IMR-90 (cell line): Measurements from ENCODE around the gene SLC37A3. TPM values are rescaled to one million over a fixed set of nuclear protein-coding genes. Genes with fewer than 3 reads are reported as not detected.

Source experiments
- ATAC-seq: fragments of 200-7000 bp; cut with Tn5 transposase; 2 replicates; pipeline ENCODE4 v1.9.1; 2020; ENCODE audit warnings: low read depth, mild to moderate bottlenecking, moderate library complexity
- BruUV-seq: library from RNA; stranded (reverse); fragments of 400-500 nt; replicated peaks from 2 replicates; lab custom pipeline; 2021; lab: Mats Ljungman, UMichigan
- CTCF ChIA-PET: fragments of 300-600 bp; formaldehyde crosslinking; extraction: SDS; loops from one replicate; lab custom pipeline; 2021; ENCODE audit warnings: antibody characterized with exemption; lab: Yijun Ruan, JAX
- POLR2A ChIA-PET: fragments of 300-600 bp; sonication (Branson Sonifier 250); formaldehyde crosslinking; loops from one replicate; lab custom pipeline; 2022; ENCODE audit warnings: antibody characterized with exemption; ENCODE audit not compliant: unreplicated experiment; lab: Charles Lee
- DNase-seq: peaks from one replicate; pipeline ENCODE4 v3.0.0; 2013
- H2AFZ ChIP-seq: replicated peaks from 2 replicates; pipeline ENCODE3; 2013; ENCODE audit warnings: low read length, mild to moderate bottlenecking; ENCODE audit not compliant: poor library complexity
- H2AK5ac ChIP-seq: 2 replicates; pipeline ENCODE4 v1.6.1; 2013; ENCODE audit warnings: low read depth, low read length, inconsistent platforms
- H2AK9ac ChIP-seq: replicated peaks from 2 replicates; pipeline ENCODE3; 2013; ENCODE audit warnings: mild to moderate bottlenecking, low read depth, low read length, moderate library complexity; ENCODE audit not compliant: poor library complexity
- H2BK120ac ChIP-seq: 2 replicates; pipeline ENCODE4 v1.6.1; 2013; ENCODE audit warnings: low read depth, low read length, inconsistent platforms
- H2BK15ac ChIP-seq: 3 replicates; pipeline ENCODE4 v1.6.1; 2013; ENCODE audit warnings: low read depth, low read length, inconsistent platforms
- H2BK20ac ChIP-seq: 2 replicates; pipeline ENCODE4 v1.6.1; 2013; ENCODE audit warnings: low read depth, mild to moderate bottlenecking, inconsistent platforms, low read length, moderate library complexity
- H2BK5ac ChIP-seq: 2 replicates; pipeline ENCODE4 v1.6.1; 2013; ENCODE audit warnings: mild to moderate bottlenecking, low read depth, low read length, inconsistent platforms; ENCODE audit not compliant: poor library complexity, severe bottlenecking
- H3K14ac ChIP-seq: replicated peaks from 2 replicates; pipeline ENCODE4 v1.6.1; 2013; ENCODE audit warnings: low read depth, low read length, inconsistent platforms
- H3K18ac ChIP-seq: 2 replicates; pipeline ENCODE4 v1.6.1; 2013; ENCODE audit warnings: low read depth, low read length, control low read depth
- H3K23ac ChIP-seq: 2 replicates; pipeline ENCODE4 v1.6.1; 2013; ENCODE audit warnings: low read depth, low read length, inconsistent platforms
- H3K27ac ChIP-seq: 2 replicates; pipeline ENCODE4 v1.5.1; 2013; ENCODE audit warnings: mild to moderate bottlenecking, control low read depth, low read length; ENCODE audit not compliant: insufficient read depth
- H3K27me3 ChIP-seq: 2 replicates; pipeline ENCODE4 v1.6.1; 2013; ENCODE audit warnings: low read length; ENCODE audit not compliant: control insufficient read depth, insufficient read depth
- H3K36me3 ChIP-seq: 2 replicates; pipeline ENCODE4 v1.6.1; 2013; ENCODE audit warnings: low read length, mixed read lengths; ENCODE audit not compliant: control insufficient read depth, insufficient read depth
- H3K4ac ChIP-seq: 2 replicates; pipeline ENCODE4 v1.6.1; 2013; ENCODE audit warnings: low read depth, low read length, inconsistent platforms
- H3K4me1 ChIP-seq: 2 replicates; pipeline ENCODE4 v1.6.1; 2013; ENCODE audit warnings: low read length, mixed read lengths; ENCODE audit not compliant: control insufficient read depth, insufficient read depth
- H3K4me2 ChIP-seq: 2 replicates; pipeline ENCODE4 v1.6.1; 2013; ENCODE audit warnings: low read depth, mild to moderate bottlenecking, control low read depth, low read length, moderate library complexity
- H3K4me3 ChIP-seq: 2 replicates; pipeline ENCODE4 v1.5.1; 2013; ENCODE audit warnings: low read depth, mild to moderate bottlenecking, control low read depth, low read length, moderate library complexity; ENCODE audit not compliant: insufficient read depth
- H3K56ac ChIP-seq: 2 replicates; pipeline ENCODE4 v1.6.1; 2013; ENCODE audit warnings: low read length, inconsistent platforms; ENCODE audit not compliant: insufficient read depth; ENCODE audit errors: extremely low read depth
- H3K79me1 ChIP-seq, 2 experiments: 2 replicates each; pipeline ENCODE4 v1.6.1; 2013; ENCODE audit warnings: low read length in 2 of 2, inconsistent platforms in 1 of 2, low read depth in 1 of 2
- H3K9ac ChIP-seq: 2 replicates; pipeline ENCODE4 v1.6.1; 2013; ENCODE audit warnings: low read depth, low read length, control low read depth
- H3K9me1 ChIP-seq: 2 replicates; pipeline ENCODE4 v1.6.1; 2013; ENCODE audit warnings: low read length, inconsistent platforms; ENCODE audit not compliant: insufficient read depth
- H3K9me3 ChIP-seq: 2 replicates; pipeline ENCODE4 v1.6.1; 2013; ENCODE audit warnings: low read length; ENCODE audit not compliant: control insufficient read depth, insufficient read depth
- H4K20me1 ChIP-seq: 2 replicates; pipeline ENCODE4 v1.6.1; 2013; ENCODE audit warnings: low read length, inconsistent platforms; ENCODE audit not compliant: insufficient read depth
- H4K5ac ChIP-seq: 2 replicates; pipeline ENCODE4 v1.6.1; 2013; ENCODE audit warnings: mild to moderate bottlenecking, low read depth, low read length, control low read depth
- H4K8ac ChIP-seq, 2 experiments: 2 replicates each; pipeline ENCODE4 v1.6.1; 2013; ENCODE audit warnings: low read depth in 2 of 2, low read length in 2 of 2, control low read depth in 1 of 2, inconsistent platforms in 1 of 2
- H4K91ac ChIP-seq: 2 replicates; pipeline ENCODE4 v1.6.1; 2013; ENCODE audit warnings: low read depth, low read length, inconsistent platforms; ENCODE audit not compliant: insufficient read depth
- BHLHE40 ChIP-seq: fragments of 150-350 bp; IDR thresholded peaks from 2 replicates; pipeline ENCODE4 v1.6.1; 2016; ENCODE audit warnings: mild to moderate bottlenecking, low read depth, low read length
- CEBPB ChIP-seq: IDR thresholded peaks from 2 replicates; pipeline ENCODE4 v1.6.1; 2012; ENCODE audit warnings: low read depth, low read length, improper control_type of control experiment
- CTCF ChIP-seq: conservative IDR thresholded peaks from 2 replicates; pipeline ENCODE4 v1.5.1; 2012; ENCODE audit warnings: mild to moderate bottlenecking, low read depth, low read length, improper control_type of control experiment
- ELK1 ChIP-seq: fragments of 150-350 bp; IDR thresholded peaks from 2 replicates; pipeline ENCODE4 v1.6.1; 2016; ENCODE audit warnings: low read depth, mild to moderate bottlenecking, low read length, moderate library complexity, borderline replicate concordance
- FOS ChIP-seq: fragments of 150-350 bp; IDR thresholded peaks from 2 replicates; pipeline ENCODE4 v1.6.1; 2016; ENCODE audit warnings: low read depth, low read length
- MAFK ChIP-seq: IDR thresholded peaks from 2 replicates; pipeline ENCODE4 v1.6.1; 2012; ENCODE audit warnings: low read depth, low read length, improper control_type of control experiment
- MAZ ChIP-seq: IDR thresholded peaks from 2 replicates; pipeline ENCODE4 v1.6.1; 2012; ENCODE audit warnings: low read depth, mild to moderate bottlenecking, low read length, improper control_type of control experiment, moderate library complexity, borderline replicate concordance
- RCOR1 ChIP-seq: IDR thresholded peaks from 2 replicates; pipeline ENCODE4 v1.6.1; 2012; ENCODE audit warnings: mild to moderate bottlenecking, low read length, improper control_type of control experiment; ENCODE audit not compliant: insufficient replicate concordance
- RFX5 ChIP-seq: IDR thresholded peaks from 2 replicates; pipeline ENCODE4 v1.8.0; 2012; ENCODE audit warnings: low read depth, mild to moderate bottlenecking, low read length, moderate library complexity
- SMC3 ChIP-seq: fragments of 150-350 bp; IDR thresholded peaks from 2 replicates; pipeline ENCODE4 v1.6.1; 2016; ENCODE audit warnings: low read depth, mild to moderate bottlenecking, antibody characterized with exemption, low read length, moderate library complexity
- USF2 ChIP-seq: fragments of 150-350 bp; IDR thresholded peaks from 2 replicates; pipeline ENCODE4 v1.6.1; 2017; ENCODE audit warnings: mild to moderate bottlenecking, antibody characterized with exemption, low read length, low read depth
- WGBS, 2 experiments: methylation state at CpG; one replicate each; pipeline versions ENCODE4 v1.1.5 to v1.1.7; 2013; ENCODE audit warnings: missing lambda C conversion rate in 2 of 2; ENCODE audit not compliant: insufficient read length in 1 of 2; ENCODE audit errors: extremely low coverage in 2 of 2; 5-methylcytosine and 5-hydroxymethylcytosine counted together
- dilution Hi-C: fragments of 300-500 bp; cut with HindIII; formaldehyde crosslinking; loops from one replicate; pipeline ENCODE4 v1.14.3; 2018; ENCODE audit warnings: low sequenced_read_pairs; ENCODE audit not compliant: unreplicated experiment
- in situ Hi-C: fragments of 300-500 bp; cut with MboI; formaldehyde crosslinking; loops from 3 replicates; pipeline ENCODE4 v1.14.3; 2019; ENCODE audit warnings: low sequenced_read_pairs, inconsistent platforms, mixed read lengths
- intact Hi-C: fragments of 100-400 bp; cut with micrococcal nuclease; formaldehyde crosslinking; loops from 2 replicates; pipeline ENCODE4 v1.10.0; 2022
- polyA plus RNA-seq, 3 experiments: library from polyadenylated mRNA; depleted of rRNA; stranded (reverse); fragments of >200 nt; gene quantifications; 2 replicates each; pipeline ENCODE4 v1.2.3, GENCODE V29; 2012; ENCODE audit warnings: low replicate concordance in 1 of 3
- total RNA-seq: library from RNA; depleted of rRNA; stranded (reverse); fragments of >200 nt; gene quantifications from 2 replicates; pipeline ENCODE4 v1.2.3, GENCODE V29; 2012

Gene SLC37A3
- total and polyA plus RNA-seq, 2 of the 4 experiments (the other 2 are of a cell fraction), result 43.2 to 45.3 TPM

GRCh38 chr7:140391634-140392033 is 6.7 kb downstream of the SLC37A3 start:
- H3K9ac ChIP-seq, result no peak overlapping the region
- no peak overlapping the region for H3K4me2 ChIP-seq
- DNase-seq, result no peak
- no peak overlapping the region for H3K18ac ChIP-seq
- no peak overlapping the region for H4K91ac ChIP-seq
- no peak overlapping the region for H2BK20ac ChIP-seq
- H4K20me1 ChIP-seq, result peaks cover 78% of the 10 kb centered on the region
- H2BK15ac ChIP-seq, result no peak overlapping the region
- H3K27ac ChIP-seq, result no peak overlapping the region
- H3K9me1 ChIP-seq, result peaks cover 4% of the 10 kb centered on the region; the same call in 1 of the 2 replicates
- ChIA-PET POLR2A (no interaction called here), CTCF (interaction anchor here (1.0 kb wide), 1 partner anchor 18 kb away, joined by 3 read pairs; no protein-coding TSS in a partner anchor)
- dilution Hi-C loops (no loop called here), in situ Hi-C loops (no loop called here), intact Hi-C loops (no loop called here)
- peaks cover 4% of the 10 kb centered on the region; the same call in 1 of the 2 replicates for H3K4me1 ChIP-seq
- no peak overlapping the region for H3K4me3 ChIP-seq
- H3K9me3 ChIP-seq, result no peaks in the 10 kb centered on the region
- no peak overlapping the region for H2BK120ac ChIP-seq
- no peak for ATAC-seq
- WGBS, 2 experiments, result 100% methylated on average over 1 of the region's 1 CpG; no CpG with 5 or more reads in 1 of the 2 experiments
- H3K27me3 ChIP-seq, result no peaks in the 10 kb centered on the region
- no peak overlapping the region for H4K5ac ChIP-seq
- H2BK5ac ChIP-seq, result no peak overlapping the region
- no peak overlapping the region for H2AK5ac ChIP-seq
- no peaks in the 10 kb centered on the region; the same call in 1 of the 2 replicates for H3K36me3 ChIP-seq
- H2AFZ ChIP-seq, result no peak overlapping the region
- H3K23ac ChIP-seq, result no peak overlapping the region
- no TSS peak for BruUV-seq
- H2AK9ac ChIP-seq, result no peak overlapping the region
- H4K8ac ChIP-seq, result no peak overlapping the region
- H3K14ac ChIP-seq, result no peak overlapping the region
- no peak overlapping the region for H3K56ac ChIP-seq
- TF ChIP-seq ELK1, result no peak
- no peak for TF ChIP-seq MAZ
- no peak for TF ChIP-seq RFX5
- TF ChIP-seq FOS, result no peak
- TF ChIP-seq MAFK, result no peak
- no peak for TF ChIP-seq BHLHE40
- TF ChIP-seq CTCF, result no peak
- no peak for TF ChIP-seq USF2
- no peak for TF ChIP-seq CEBPB
- no peak for TF ChIP-seq RCOR1
- no peak for TF ChIP-seq SMC3
- no peak overlapping the region for H3K4ac ChIP-seq
- peaks cover 26 to 69% of the 10 kb centered on the region in 2 experiments for H3K79me1 ChIP-seq
